Naive thymus-derived CD4-positive, alpha-beta T cell (primary cell): Measurements from ENCODE around the gene CFDP1. TPM values are rescaled to one million over a fixed set of nuclear protein-coding genes. Genes with fewer than 3 reads are reported as not detected.

Experiments
- ATAC-seq: fragments of 150-1000 bp; cut with Tn5 transposase; 2 replicates; pipeline ENCODE4 v1.10.0; 2021; ENCODE audit warnings: mild to moderate bottlenecking, moderate library complexity
- CTCF ChIA-PET: fragments of 350-600 bp; sonication (Branson Sonifier 250); formaldehyde crosslinking; loops from one replicate; lab custom pipeline; 2021; ENCODE audit warnings: antibody characterized with exemption; lab: Charles Lee
- POLR2A ChIA-PET: fragments of 350-600 bp; sonication (Branson Sonifier 250); formaldehyde crosslinking; loops from one replicate; lab custom pipeline; 2021; ENCODE audit warnings: antibody characterized with exemption, inconsistent platforms; lab: Charles Lee
- DNase-seq, 9 donors: peaks; one replicate each; pipeline versions ENCODE4 v3.0.0 to v3.0.0-alpha.2; 2020 to 2022; ENCODE audit warnings: mixed read lengths in 1 of 9
- H3K27ac ChIP-seq: one replicate; pipeline ENCODE4 v1.7.0; 2013; ENCODE audit warnings: mild to moderate bottlenecking, low read depth, low read length, moderate library complexity
- H3K27me3 ChIP-seq, 2 donors: one replicate each; pipeline ENCODE4 v1.7.0; 2013; ENCODE audit warnings: low read length in 2 of 2, mild to moderate bottlenecking in 2 of 2, moderate library complexity in 2 of 2; ENCODE audit not compliant: control insufficient read depth in 2 of 2, insufficient read depth in 2 of 2
- H3K36me3 ChIP-seq, 3 experiments: 1 replicate in 2 of 3; 2 replicates in 1 of 3; pipeline ENCODE4 v1.7.0; 2013; ENCODE audit warnings: low read length in 3 of 3, mild to moderate bottlenecking in 3 of 3, moderate library complexity in 1 of 3; ENCODE audit not compliant: insufficient read depth in 3 of 3, control insufficient read depth in 2 of 3
- H3K4me1 ChIP-seq, 2 donors: one replicate each; pipeline ENCODE4 v1.7.0; 2013; ENCODE audit warnings: low read length in 2 of 2, mild to moderate bottlenecking in 2 of 2, moderate library complexity in 1 of 2; ENCODE audit not compliant: control insufficient read depth in 2 of 2, insufficient read depth in 2 of 2
- H3K4me3 ChIP-seq: 2 replicates; pipeline ENCODE4 v1.7.0; 2013; ENCODE audit warnings: mild to moderate bottlenecking, low read length
- H3K9me3 ChIP-seq, 3 experiments: 1 replicate in 2 of 3; 2 replicates in 1 of 3; pipeline ENCODE4 v1.7.0; 2013; ENCODE audit warnings: low read length in 3 of 3; ENCODE audit not compliant: control insufficient read depth in 2 of 3
- H3K27ac Mint-ChIP-seq, 9 donors: one replicate each; pipeline ENCODE4 v1.8.0; 2020 to 2022; ENCODE audit warnings: mixed read lengths in 9 of 9, mild to moderate bottlenecking in 8 of 9, moderate library complexity in 5 of 9, inconsistent platforms in 2 of 9
- H3K27me3 Mint-ChIP-seq, 5 donors: one replicate each; pipeline ENCODE4 v1.8.0; 2021 to 2022; ENCODE audit warnings: mixed read lengths in 5 of 5, mild to moderate bottlenecking in 1 of 5
- H3K36me3 Mint-ChIP-seq, 5 donors: one replicate each; pipeline ENCODE4 v1.8.0; 2020 to 2022; ENCODE audit warnings: mixed read lengths in 5 of 5, mild to moderate bottlenecking in 3 of 5, inconsistent platforms in 1 of 5
- H3K4me1 Mint-ChIP-seq, 7 donors: one replicate each; pipeline ENCODE4 v1.8.0; 2020 to 2022; ENCODE audit warnings: mixed read lengths in 7 of 7, mild to moderate bottlenecking in 3 of 7, inconsistent platforms in 1 of 7
- H3K4me3 Mint-ChIP-seq, 10 donors: one replicate each; pipeline ENCODE4 v1.8.0; 2020 to 2022; ENCODE audit warnings: mild to moderate bottlenecking in 10 of 10, mixed read lengths in 10 of 10, moderate library complexity in 6 of 10, inconsistent platforms in 2 of 10
- H3K9me3 Mint-ChIP-seq, 11 donors: one replicate each; pipeline ENCODE4 v1.8.0; 2020 to 2022; ENCODE audit warnings: mixed read lengths in 11 of 11, mild to moderate bottlenecking in 4 of 11, inconsistent platforms in 1 of 11, moderate library complexity in 1 of 11
- intact Hi-C, 2 donors: fragments of 100-400 bp; cut with micrococcal nuclease; formaldehyde crosslinking; loops; one replicate each; pipeline ENCODE4 v1.15.1; 2023
- polyA plus RNA-seq, 2 donors: library from polyadenylated mRNA; unstranded; fragments of 300-500 nt; fragmentation: Illumina TruSeq; gene quantifications; one replicate each; pipeline ENCODE4 v1.2.3, GENCODE V29; 2021
- total RNA-seq, 6 experiments: library from RNA in 5 of 6; stranded (reverse) in 5 of 6; gene quantifications; 1 replicate in 5 of 6; 2 replicates in 1 of 6; pipeline ENCODE4 v1.2.3 and lab custom pipeline; 2021 to 2026

Gene CFDP1
- total and polyA plus RNA-seq, 7 experiments from 2014 or later = 34.9 to 42.1 (median 39.4) TPM

DNA sequence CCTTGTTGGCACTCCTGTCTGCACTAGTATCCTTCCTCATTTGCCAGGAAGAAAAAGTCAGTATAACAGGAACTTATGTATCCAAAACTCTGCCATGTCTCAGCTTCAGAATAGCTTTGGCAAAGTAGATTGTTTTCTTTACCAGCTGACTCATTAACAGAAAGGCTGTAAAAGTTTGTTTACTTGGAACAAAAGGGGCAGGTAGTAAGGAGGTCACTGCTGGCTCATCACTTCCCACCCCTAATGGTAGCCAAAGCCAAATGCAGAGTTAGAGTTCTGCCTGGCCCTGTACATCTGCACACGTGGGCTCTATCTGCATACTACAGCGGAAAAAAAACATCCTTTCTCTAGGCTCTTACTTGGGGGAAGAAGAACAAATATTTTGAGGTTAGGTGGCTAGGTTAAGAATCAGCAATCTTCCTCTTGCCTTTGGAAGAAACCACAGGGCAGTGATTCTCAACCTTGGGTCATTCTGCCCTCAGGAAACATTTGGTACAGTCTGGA, 90.9 kb downstream of the CFDP1 start:
- no peak overlapping the region for H3K27ac ChIP-seq
- H3K36me3 Mint-ChIP-seq = peaks cover 4 to 75% (median 47%) of the 10 kb centered on the region in 5 donors
- DNase-seq (no peak), ATAC-seq (no peak)
- H3K4me1 Mint-ChIP-seq = peaks cover 0 to 4% (median 0%) of the 10 kb centered on the region in 7 donors
- ChIA-PET CTCF (interaction anchor here (1.4 kb wide), 1 partner anchor 16 kb away, joined by 3 read pairs; no protein-coding TSS in a partner anchor), POLR2A (no interaction called here)
- H3K27me3 Mint-ChIP-seq = peaks cover 0 to 22% (median 0%) of the 10 kb centered on the region in 5 donors
- no peak overlapping the region for H3K4me3 ChIP-seq
- H3K4me3 Mint-ChIP-seq = no peak overlapping the region
- no peaks in the 10 kb centered on the region for H3K9me3 ChIP-seq
- H3K4me1 ChIP-seq = no peaks in the 10 kb centered on the region
- intact Hi-C loops = no loop called here
- H3K9me3 Mint-ChIP-seq = peaks cover 0 to 3% (median 0%) of the 10 kb centered on the region in 11 donors
- no peaks in the 10 kb centered on the region for H3K27me3 ChIP-seq
- H3K27ac Mint-ChIP-seq = no peak overlapping the region
- no peaks in the 10 kb centered on the region for H3K36me3 ChIP-seq

DNA sequence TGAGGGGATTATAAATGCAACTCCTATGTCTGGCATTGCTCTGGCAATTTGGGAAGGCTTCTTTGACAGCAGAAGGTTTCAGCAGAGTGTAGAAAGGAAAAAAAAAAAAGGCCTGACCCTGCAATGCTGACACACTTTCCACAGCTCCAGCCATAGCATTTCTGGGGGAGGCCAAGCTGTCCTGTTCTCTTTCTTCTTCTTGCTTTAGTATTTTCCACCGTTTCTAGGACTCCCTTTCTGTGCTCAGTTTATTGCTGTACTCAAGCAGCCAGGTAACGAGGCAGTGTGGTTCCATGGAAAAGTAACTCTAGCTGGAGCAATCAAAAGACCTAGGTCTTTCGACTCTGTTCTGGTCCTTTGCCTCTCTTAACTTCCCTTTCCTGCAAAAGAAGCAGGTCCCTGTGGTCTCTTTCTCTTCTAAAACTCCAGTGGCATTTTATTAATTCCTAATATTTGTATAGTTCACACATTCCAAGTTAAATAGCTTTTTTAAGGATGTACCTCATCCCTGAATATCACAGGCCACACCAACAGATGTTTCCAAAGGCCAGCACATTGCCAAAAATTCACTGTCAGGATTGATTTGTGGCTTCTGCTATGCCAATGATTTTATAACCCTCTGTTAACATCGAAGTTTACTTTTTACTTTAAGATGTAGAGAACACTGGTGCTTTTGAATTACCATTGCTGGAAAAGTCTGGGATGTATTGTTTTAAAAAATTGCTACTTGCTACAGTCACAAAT, 91.6 kb downstream of the CFDP1 start:
- Histone ChIP-seq H3K27ac (no peak overlapping the region), H3K4me3 (no peak overlapping the region), H3K4me1 (no peaks in the 10 kb centered on the region), H3K36me3 (no peaks in the 10 kb centered on the region), H3K27me3 (no peaks in the 10 kb centered on the region), H3K9me3 (no peaks in the 10 kb centered on the region)
- Mint-ChIP-seq H3K4me1 (peaks cover 0 to 11% (median 0%) of the 10 kb centered on the region in 7 donors), H3K27me3 (peaks cover 0 to 27% (median 0%) of the 10 kb centered on the region in 5 donors), H3K9me3 (peaks cover 0 to 3% (median 0%) of the 10 kb centered on the region in 11 donors), H3K36me3 (peaks cover 4 to 79% (median 51%) of the 10 kb centered on the region in 5 donors), H3K27ac (no peak overlapping the region), H3K4me3 (no peak overlapping the region)
- ATAC-seq (no peak), DNase-seq (no peak)
- POLR2A ChIA-PET = no interaction called here
- intact Hi-C loops = no loop called here
- CTCF ChIA-PET = interaction anchor here (1.3 kb wide), 1 partner anchor 144 kb away, joined by 3 read pairs; no protein-coding TSS in a partner anchor

DNA sequence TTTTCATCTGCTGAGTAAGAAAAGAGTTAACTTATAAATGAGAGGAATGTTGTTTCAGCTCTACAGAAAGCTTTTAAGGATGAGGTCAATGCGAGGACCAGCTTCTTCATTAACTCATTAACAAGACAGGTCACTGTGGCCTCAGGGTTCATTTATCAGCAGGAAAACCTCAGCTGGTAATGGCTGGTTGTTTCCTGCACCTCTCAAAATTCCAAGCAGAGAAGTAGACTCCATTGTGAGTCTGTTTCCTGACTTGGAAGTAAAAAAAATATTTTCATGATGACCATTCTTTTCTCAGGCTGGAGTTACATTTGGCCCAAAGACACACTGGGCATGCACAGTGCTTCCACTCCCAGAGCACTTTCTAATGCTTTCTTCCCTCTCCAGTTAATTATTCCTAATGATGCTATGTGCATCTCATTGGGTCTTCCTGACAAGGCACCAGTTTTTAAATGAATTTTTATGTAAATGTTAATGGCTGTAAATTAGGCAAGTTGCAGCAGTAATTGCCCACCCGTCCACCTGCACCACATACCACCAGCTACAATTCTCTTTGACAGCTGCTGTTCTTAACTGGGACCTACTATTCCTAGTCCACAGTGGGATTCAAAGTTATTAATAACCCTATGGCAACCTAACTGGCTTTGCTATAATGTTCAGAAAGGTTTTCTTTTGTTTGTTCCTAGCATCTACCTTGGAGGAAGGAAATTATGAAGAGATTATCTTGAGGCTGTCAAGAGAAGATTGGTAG, 92.4 kb downstream of the CFDP1 start:
- Mint-ChIP-seq H3K36me3 (peaks cover 4 to 77% (median 47%) of the 10 kb centered on the region in 5 donors), H3K27me3 (peaks cover 0 to 30% (median 0%) of the 10 kb centered on the region in 5 donors), H3K27ac (peak overlapping the region in 1 of 9 donors; percentile 38), H3K9me3 (peaks cover 0 to 3% (median 0%) of the 10 kb centered on the region in 11 donors), H3K4me1 (peaks cover 0 to 19% (median 0%) of the 10 kb centered on the region in 7 donors), H3K4me3 (no peak overlapping the region)
- Histone ChIP-seq H3K36me3 (no peaks in the 10 kb centered on the region), H3K4me3 (no peak overlapping the region), H3K27me3 (no peaks in the 10 kb centered on the region), H3K4me1 (no peaks in the 10 kb centered on the region), H3K9me3 (no peaks in the 10 kb centered on the region), H3K27ac (no peak overlapping the region)
- intact Hi-C loops = no loop called here
- ChIA-PET CTCF (interaction anchor here (1.3 kb wide), 1 partner anchor 144 kb away, joined by 3 read pairs; no protein-coding TSS in a partner anchor), POLR2A (no interaction called here)
- ATAC-seq (no peak), DNase-seq (no peak)

DNA sequence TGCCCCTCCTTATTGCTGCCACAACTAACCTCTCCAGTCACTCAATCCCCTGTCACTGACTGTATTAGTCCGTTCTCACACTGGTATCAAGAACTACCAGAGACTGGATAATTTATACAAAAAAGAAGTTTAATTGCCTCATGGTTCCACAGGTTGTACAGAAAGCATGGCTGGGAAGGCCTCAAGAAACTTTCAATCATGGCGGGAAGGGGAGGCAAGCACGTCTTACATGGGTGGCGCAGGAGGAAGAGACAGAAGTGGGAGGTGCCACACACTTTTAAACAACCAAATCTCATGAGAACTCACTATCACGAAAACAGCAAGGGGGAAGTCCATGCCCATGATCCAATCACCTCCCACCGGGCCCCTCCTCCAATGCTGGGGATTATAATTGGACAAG, 95.9 kb downstream of the CFDP1 start:
- no peaks in the 10 kb centered on the region for H3K27me3 ChIP-seq
- peaks cover 0 to 3% (median 0%) of the 10 kb centered on the region in 11 donors for H3K9me3 Mint-ChIP-seq
- intact Hi-C loops = no loop called here

DNA sequence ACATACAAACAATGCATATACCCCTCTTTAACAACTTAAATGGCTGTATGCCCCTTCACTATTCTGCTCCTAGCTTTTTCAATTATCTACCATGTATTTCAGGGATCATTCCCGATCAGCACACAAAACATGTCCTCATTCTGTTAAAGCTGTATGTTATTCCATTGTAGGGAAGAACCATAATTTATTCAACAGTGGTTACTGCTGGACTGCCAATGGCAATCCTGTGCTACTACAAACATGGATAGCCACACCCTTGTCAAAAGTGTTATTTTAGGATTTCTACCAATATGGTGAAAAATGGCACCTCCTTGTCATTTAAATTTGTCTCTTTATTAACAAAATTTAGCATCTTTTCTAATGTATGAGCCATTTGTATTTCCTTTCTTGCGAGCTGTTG, 96.8 kb downstream of the CFDP1 start:
- H3K4me1 Mint-ChIP-seq = peaks cover 13 to 44% (median 17%) of the 10 kb centered on the region in 7 donors
- H3K27ac ChIP-seq = no peak overlapping the region
- no peaks in the 10 kb centered on the region for H3K9me3 ChIP-seq
- H3K36me3 ChIP-seq = no peaks in the 10 kb centered on the region
- H3K4me1 ChIP-seq = peaks cover 10 to 14% of the 10 kb centered on the region in 2 donors
- no peak overlapping the region for H3K4me3 ChIP-seq
- no peak overlapping the region for H3K4me3 Mint-ChIP-seq
- ATAC-seq (no peak), DNase-seq (no peak)
- H3K36me3 Mint-ChIP-seq = peaks cover 4 to 52% (median 38%) of the 10 kb centered on the region in 5 donors
- intact Hi-C loops = no loop called here
- POLR2A ChIA-PET = no interaction called here
- peak overlapping the region in 1 of 9 donors; percentile 48 for H3K27ac Mint-ChIP-seq
- CTCF ChIA-PET = no interaction called here
- peaks cover 0 to 3% (median 0%) of the 10 kb centered on the region in 11 donors for H3K9me3 Mint-ChIP-seq
- no peaks in the 10 kb centered on the region for H3K27me3 ChIP-seq
- peaks cover 0 to 23% (median 0%) of the 10 kb centered on the region in 5 donors for H3K27me3 Mint-ChIP-seq

More for the DNA sequence above, 95.9 kb downstream of the CFDP1 start:
- Histone ChIP-seq H3K36me3 (no peaks in the 10 kb centered on the region), H3K9me3 (no peaks in the 10 kb centered on the region), H3K4me3 (no peak overlapping the region), H3K4me1 (peaks cover 10 to 14% of the 10 kb centered on the region in 2 donors), H3K27ac (no peak overlapping the region)
- H3K4me3 Mint-ChIP-seq = no peak overlapping the region
- no peak for DNase-seq
- H3K27me3 Mint-ChIP-seq = peaks cover 0 to 23% (median 0%) of the 10 kb centered on the region in 5 donors
- H3K4me1 Mint-ChIP-seq = peaks cover 15 to 44% (median 17%) of the 10 kb centered on the region in 7 donors
- no peak overlapping the region for H3K27ac Mint-ChIP-seq
- H3K36me3 Mint-ChIP-seq = peaks cover 4 to 58% (median 40%) of the 10 kb centered on the region in 5 donors
- POLR2A ChIA-PET = no interaction called here
- no peak for ATAC-seq
- CTCF ChIA-PET = no interaction called here

DNA sequence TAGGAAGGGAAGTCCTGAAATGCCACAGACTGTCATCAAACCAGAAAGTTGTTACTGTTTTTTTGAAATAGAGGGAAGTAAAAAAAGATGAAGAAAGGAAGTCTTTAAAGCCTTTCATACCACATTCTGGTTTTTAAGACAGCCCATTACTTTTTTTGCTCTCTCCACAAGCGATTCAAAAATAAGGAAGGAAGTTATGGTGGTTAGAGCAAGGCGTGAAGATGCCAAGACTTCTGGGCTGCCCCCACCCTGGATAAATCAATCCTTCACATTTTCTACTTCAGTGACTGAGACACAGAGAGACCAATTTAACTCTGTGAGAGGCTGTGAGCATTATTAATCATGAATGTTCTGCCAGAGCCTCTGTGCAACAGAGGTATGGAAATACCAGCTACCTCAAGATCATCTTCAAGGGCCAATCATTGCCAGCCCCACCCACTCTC, 99.6 kb downstream of the CFDP1 start:
- ATAC-seq = peak; percentile 54
- no peak overlapping the region for H3K4me3 ChIP-seq
- H3K9me3 ChIP-seq = no peaks in the 10 kb centered on the region
- H3K27ac ChIP-seq = no peak overlapping the region
- H3K27me3 ChIP-seq = no peaks in the 10 kb centered on the region
- Mint-ChIP-seq H3K27me3 (peaks cover 0 to 19% (median 0%) of the 10 kb centered on the region in 5 donors), H3K27ac (peak overlapping the region in 4 of 9 donors; percentile 8 to 58 (median 43)), H3K4me1 (peaks cover 11 to 44% (median 17%) of the 10 kb centered on the region in 7 donors), H3K9me3 (peaks cover 0 to 3% (median 0%) of the 10 kb centered on the region in 11 donors), H3K36me3 (peaks cover 0 to 33% (median 23%) of the 10 kb centered on the region in 5 donors), H3K4me3 (peak overlapping the region in 5 of 10 donors; percentile 13 to 47 (median 37))
- no peak for DNase-seq
- peaks cover 10 to 14% of the 10 kb centered on the region in 2 donors for H3K4me1 ChIP-seq
- intact Hi-C loops = no loop called here
- ChIA-PET POLR2A (no interaction called here), CTCF (interaction anchor here (0.8 kb wide), 1 partner anchor 52 kb away, joined by 3 read pairs; no protein-coding TSS in a partner anchor)
- no peaks in the 10 kb centered on the region for H3K36me3 ChIP-seq
